ENCODE results near the gene IL7R.
"Not testable (repeated sequence)": the region's sequence is repeated elsewhere in the genome, so short reads cannot be mapped to it uniquely, and the experiment has no call there.

Gene IL7R

GRCh38 chr5:35823347-35824098 lies 33.2 kb upstream of the IL7R start:
- no peaks in the 10 kb centered on the region for H3K36me3 ChIP-seq (ENCODE audit: insufficient read depth, low read length)
- no peak overlapping the region for H3K9ac ChIP-seq (ENCODE audit: low read depth, low read length)
- H3K4me3 ChIP-seq (ENCODE audit: low read length) = no peak overlapping the region
- no peaks in the 10 kb centered on the region for H3K9me3 ChIP-seq (replicated peaks; ENCODE audit: low read length)
- H3K27me3 ChIP-seq (ENCODE audit: control insufficient read depth, insufficient read depth, low read length) = peaks cover 6% of the 10 kb centered on the region
- no peak overlapping the region for H3K4me2 ChIP-seq (ENCODE audit: low read length)
- no peaks in the 10 kb centered on the region for H3K4me1 ChIP-seq (ENCODE audit: control insufficient read depth, insufficient read depth, low read length)

- Histone ChIP-seq H3K4me2 (ENCODE audit: low read length) (no peak overlapping the region), H3K9ac (ENCODE audit: low read depth, low read length) (no peak overlapping the region), H3K4me1 (ENCODE audit: control insufficient read depth, insufficient read depth, low read length) (no peaks in the 10 kb centered on the region), H3K27me3 (ENCODE audit: control insufficient read depth, insufficient read depth, low read length) (peaks cover 6% of the 10 kb centered on the region), H3K9me3 (replicated peaks; ENCODE audit: low read length) (no peaks in the 10 kb centered on the region), H3K36me3 (ENCODE audit: insufficient read depth, low read length) (no peaks in the 10 kb centered on the region), H3K4me3 (ENCODE audit: low read length) (no peak overlapping the region)
These were observed 30.6 kb upstream of the IL7R start for GRCh38 chr5:35826056-35826455.

- Histone ChIP-seq H3K27me3 (ENCODE audit: control insufficient read depth, insufficient read depth, low read length) (peaks cover 6% of the 10 kb centered on the region), H3K9ac (ENCODE audit: low read depth, low read length) (no peak overlapping the region), H3K4me2 (ENCODE audit: low read length) (no peak overlapping the region)
These were observed 30.1 kb upstream of the IL7R start for GRCh38 chr5:35826554-35826953.

GRCh38 chr5:35828082-35828598 lies 28.6 kb upstream of the IL7R start:
- Histone ChIP-seq H3K27me3 (ENCODE audit: control insufficient read depth, insufficient read depth, low read length) (peaks cover 6% of the 10 kb centered on the region), H3K4me2 (ENCODE audit: low read length) (no peak overlapping the region), H3K36me3 (ENCODE audit: insufficient read depth, low read length) (no peaks in the 10 kb centered on the region), H3K4me1 (ENCODE audit: control insufficient read depth, insufficient read depth, low read length) (no peaks in the 10 kb centered on the region), H3K9ac (ENCODE audit: low read depth, low read length) (no peak overlapping the region), H3K4me3 (ENCODE audit: low read length) (no peak overlapping the region), H3K9me3 (replicated peaks; ENCODE audit: low read length) (no peaks in the 10 kb centered on the region)

More at GRCh38 chr5:35826554-35826953, 30.1 kb upstream of the IL7R start:
- H3K4me1 ChIP-seq (ENCODE audit: control insufficient read depth, insufficient read depth, low read length) = no peaks in the 10 kb centered on the region
- H3K36me3 ChIP-seq (ENCODE audit: insufficient read depth, low read length) = no peaks in the 10 kb centered on the region
- H3K9me3 ChIP-seq (replicated peaks; ENCODE audit: low read length) = no peaks in the 10 kb centered on the region
- H3K4me3 ChIP-seq (ENCODE audit: low read length) = no peak overlapping the region

- Histone ChIP-seq H3K4me2 (ENCODE audit: low read length) (no peak overlapping the region), H3K36me3 (ENCODE audit: insufficient read depth, low read length) (no peaks in the 10 kb centered on the region), H3K9ac (ENCODE audit: low read depth, low read length) (no peak overlapping the region), H3K27me3 (ENCODE audit: control insufficient read depth, insufficient read depth, low read length) (peaks cover 6% of the 10 kb centered on the region), H3K9me3 (replicated peaks; ENCODE audit: low read length) (no peaks in the 10 kb centered on the region), H3K4me3 (ENCODE audit: low read length) (no peak overlapping the region), H3K4me1 (ENCODE audit: control insufficient read depth, insufficient read depth, low read length) (no peaks in the 10 kb centered on the region)
These were observed 26.1 kb upstream of the IL7R start for GRCh38 chr5:35830587-35830986.

GRCh38 chr5:35832762-35833161 lies 23.9 kb upstream of the IL7R start:
- Histone ChIP-seq H3K9ac (ENCODE audit: low read depth, low read length) (no peak overlapping the region), H3K27me3 (ENCODE audit: control insufficient read depth, insufficient read depth, low read length) (no peaks in the 10 kb centered on the region), H3K36me3 (ENCODE audit: insufficient read depth, low read length) (no peaks in the 10 kb centered on the region), H3K4me2 (ENCODE audit: low read length) (no peak overlapping the region), H3K9me3 (replicated peaks; ENCODE audit: low read length) (no peaks in the 10 kb centered on the region), H3K4me3 (ENCODE audit: low read length) (no peak overlapping the region), H3K4me1 (ENCODE audit: control insufficient read depth, insufficient read depth, low read length) (no peaks in the 10 kb centered on the region)

GRCh38 chr5:35833224-35833623 lies 23.5 kb upstream of the IL7R start:
- Histone ChIP-seq H3K4me3 (ENCODE audit: low read length) (no peak overlapping the region), H3K4me2 (ENCODE audit: low read length) (no peak overlapping the region), H3K27me3 (ENCODE audit: control insufficient read depth, insufficient read depth, low read length) (no peaks in the 10 kb centered on the region), H3K9ac (ENCODE audit: low read depth, low read length) (no peak overlapping the region), H3K4me1 (ENCODE audit: control insufficient read depth, insufficient read depth, low read length) (peaks cover 2% of the 10 kb centered on the region), H3K9me3 (replicated peaks; ENCODE audit: low read length) (no peaks in the 10 kb centered on the region), H3K36me3 (ENCODE audit: insufficient read depth, low read length) (no peaks in the 10 kb centered on the region)

- Histone ChIP-seq H3K9me3 (replicated peaks; ENCODE audit: low read length) (no peaks in the 10 kb centered on the region), H3K36me3 (ENCODE audit: insufficient read depth, low read length) (no peaks in the 10 kb centered on the region), H3K4me2 (ENCODE audit: low read length) (no peak overlapping the region), H3K9ac (ENCODE audit: low read depth, low read length) (no peak overlapping the region), H3K27me3 (ENCODE audit: control insufficient read depth, insufficient read depth, low read length) (no peaks in the 10 kb centered on the region), H3K4me1 (ENCODE audit: control insufficient read depth, insufficient read depth, low read length) (peaks cover 8% of the 10 kb centered on the region), H3K4me3 (ENCODE audit: low read length) (no peak overlapping the region)
These were observed 20.6 kb upstream of the IL7R start for GRCh38 chr5:35835796-35836742.

GRCh38 chr5:35838370-35839042 lies 18.2 kb upstream of the IL7R start:
- Histone ChIP-seq H3K4me1 (ENCODE audit: control insufficient read depth, insufficient read depth, low read length) (peaks cover 8% of the 10 kb centered on the region), H3K4me3 (ENCODE audit: low read length) (no peak overlapping the region), H3K4me2 (ENCODE audit: low read length) (peak overlapping the region; percentile 19), H3K27me3 (ENCODE audit: control insufficient read depth, insufficient read depth, low read length) (no peaks in the 10 kb centered on the region), H3K36me3 (ENCODE audit: insufficient read depth, low read length) (no peaks in the 10 kb centered on the region), H3K9me3 (replicated peaks; ENCODE audit: low read length) (no peaks in the 10 kb centered on the region), H3K9ac (ENCODE audit: low read depth, low read length) (no peak overlapping the region)

- H3K27me3 ChIP-seq (ENCODE audit: control insufficient read depth, insufficient read depth, low read length) = no peaks in the 10 kb centered on the region
- H3K9me3 ChIP-seq (replicated peaks; ENCODE audit: low read length) = no peaks in the 10 kb centered on the region
- H3K4me1 ChIP-seq (ENCODE audit: control insufficient read depth, insufficient read depth, low read length) = peaks cover 8% of the 10 kb centered on the region
- no peak overlapping the region for H3K4me2 ChIP-seq (ENCODE audit: low read length)
- H3K36me3 ChIP-seq (ENCODE audit: insufficient read depth, low read length) = no peaks in the 10 kb centered on the region
- no peak overlapping the region for H3K4me3 ChIP-seq (ENCODE audit: low read length)
- H3K9ac ChIP-seq (ENCODE audit: low read depth, low read length) = no peak overlapping the region
These were observed 13.8 kb upstream of the IL7R start for GRCh38 chr5:35842856-35843255.

GRCh38 chr5:35845508-35845907 lies 11.2 kb upstream of the IL7R start:
- H3K4me3 ChIP-seq (ENCODE audit: low read length); H3K36me3 ChIP-seq (ENCODE audit: insufficient read depth, low read length); H3K9me3 ChIP-seq (replicated peaks; ENCODE audit: low read length); H3K9ac ChIP-seq (ENCODE audit: low read depth, low read length); H3K27me3 ChIP-seq (ENCODE audit: control insufficient read depth, insufficient read depth, low read length); H3K4me2 ChIP-seq (ENCODE audit: low read length); H3K4me1 ChIP-seq (ENCODE audit: control insufficient read depth, insufficient read depth, low read length): not testable (repeated sequence)

Data from skeletal muscle satellite cell (primary cell).